Liver (tissue), 9 donors: ENCODE results near the gene MALRD1. TPM values are rescaled to one million over a fixed set of nuclear protein-coding genes. Genes with fewer than 3 reads are reported as not detected.

Source experiments
- DNase-seq: peaks from one replicate; pipeline ENCODE4 v3.0.0-alpha.2; 2017; ENCODE audit warnings: low spot score
- H3K27ac ChIP-seq, 2 donors: one replicate each; pipeline ENCODE4 v1.7.0; 2013; ENCODE audit warnings: inconsistent platforms in 2 of 2, low read length in 2 of 2, control low read depth in 1 of 2, low read depth in 1 of 2, mild to moderate bottlenecking in 1 of 2
- H3K27me3 ChIP-seq, 4 donors: one replicate each; pipeline versions ENCODE4 v1.6.1 to v1.7.0; 2013; ENCODE audit warnings: low read length in 3 of 4, inconsistent platforms in 1 of 4, mild to moderate bottlenecking in 1 of 4, moderate library complexity in 1 of 4; ENCODE audit not compliant: control insufficient read depth in 4 of 4, insufficient read depth in 4 of 4
- H3K36me3 ChIP-seq, 4 donors: one replicate each; pipeline versions ENCODE4 v1.6.1 to v1.7.0; 2013; ENCODE audit warnings: low read length in 3 of 4, mild to moderate bottlenecking in 3 of 4, low read depth in 1 of 4, moderate library complexity in 1 of 4; ENCODE audit not compliant: control insufficient read depth in 4 of 4, insufficient read depth in 3 of 4
- H3K4me1 ChIP-seq, 4 donors: one replicate each; pipeline versions ENCODE4 v1.6.1 to v1.7.0; 2013; ENCODE audit warnings: low read length in 3 of 4, mild to moderate bottlenecking in 3 of 4, moderate library complexity in 1 of 4; ENCODE audit not compliant: control insufficient read depth in 4 of 4, insufficient read depth in 4 of 4
- H3K4me3 ChIP-seq, 3 donors: one replicate each; pipeline versions ENCODE4 v1.6.1 to v1.7.0; 2013; ENCODE audit warnings: low read length in 3 of 3, control low read depth in 1 of 3, low read depth in 1 of 3, mild to moderate bottlenecking in 1 of 3
- H3K9ac ChIP-seq, 2 donors: one replicate each; pipeline ENCODE4 v1.7.0; 2013; ENCODE audit warnings: low read length in 2 of 2, mild to moderate bottlenecking in 2 of 2, moderate library complexity in 2 of 2, control low read depth in 1 of 2, low read depth in 1 of 2
- H3K9me3 ChIP-seq, 4 donors: one replicate each; pipeline versions ENCODE4 v1.6.1 to v1.7.0; 2013; ENCODE audit warnings: low read length in 3 of 4; ENCODE audit not compliant: control insufficient read depth in 4 of 4
- CTCF ChIP-seq: fragments of 150-350 bp; IDR thresholded peaks from 2 replicates; pipeline ENCODE4 v1.5.1; 2017; ENCODE audit warnings: improper control_type of control experiment, low read depth, low read length; ENCODE audit not compliant: missing input control
- EGR1 ChIP-seq, 2 donors: IDR thresholded peaks; 2 replicates each; pipeline ENCODE4 v1.6.1; 2016 to 2018; ENCODE audit warnings: antibody characterized with exemption in 2 of 2, low read depth in 2 of 2
- FOXA1 ChIP-seq: IDR thresholded peaks from 2 replicates; pipeline ENCODE4 v1.6.1; 2016; ENCODE audit warnings: antibody characterized with exemption
- FOXA2 ChIP-seq: IDR thresholded peaks from 2 replicates; pipeline ENCODE4 v1.6.1; 2016; ENCODE audit warnings: antibody characterized with exemption
- HNF4A ChIP-seq, 2 donors: conservative IDR thresholded peaks; 2 replicates each; pipeline ENCODE4 v1.6.1; 2016; ENCODE audit warnings: antibody characterized with exemption in 2 of 2, mild to moderate bottlenecking in 2 of 2
- HNF4G ChIP-seq: IDR thresholded peaks from 2 replicates; pipeline ENCODE4 v1.6.1; 2016; ENCODE audit warnings: antibody characterized with exemption
- MAX ChIP-seq: IDR thresholded peaks from 2 replicates; pipeline ENCODE4 v1.6.1; 2016; ENCODE audit warnings: antibody characterized with exemption
- RAD21 ChIP-seq, 2 donors: IDR thresholded peaks; 2 replicates each; pipeline ENCODE4 v1.6.1; 2016; ENCODE audit warnings: antibody characterized with exemption in 2 of 2, mild to moderate bottlenecking in 2 of 2
- REST ChIP-seq: IDR thresholded peaks from 2 replicates; pipeline ENCODE4 v1.6.1; 2016; ENCODE audit warnings: antibody characterized with exemption, mild to moderate bottlenecking
- RXRA ChIP-seq, 2 donors: IDR thresholded peaks; 2 replicates each; pipeline ENCODE4 v1.6.1; 2017 to 2018; ENCODE audit warnings: antibody characterized with exemption in 2 of 2, mild to moderate bottlenecking in 1 of 2
- SP1 ChIP-seq: IDR thresholded peaks from 2 replicates; pipeline ENCODE4 v1.6.1; 2018; ENCODE audit warnings: antibody characterized with exemption, mild to moderate bottlenecking
- TAF1 ChIP-seq: conservative IDR thresholded peaks from 2 replicates; pipeline ENCODE4 v1.6.1; 2016; ENCODE audit warnings: antibody characterized with exemption, mild to moderate bottlenecking
- YY1 ChIP-seq: IDR thresholded peaks from 2 replicates; pipeline ENCODE4 v1.6.1; 2016; ENCODE audit warnings: antibody characterized with exemption, mild to moderate bottlenecking
- WGBS: extraction: QIAGEN DNeasy Blood & Tissue Kit; methylation state at CpG from one replicate; pipeline ENCODE4 v1.1.7; 2013; 5-methylcytosine and 5-hydroxymethylcytosine counted together
- polyA plus RNA-seq, 2 donors: library from polyadenylated mRNA; stranded (reverse) in 1 of 2; unstranded in 1 of 2; fragments of 200-250 nt in 1 of 2; fragments of >200 nt in 1 of 2; fragmentation: Nextera tagmentation in 1 of 2; extraction: Ambion mirVana in 1 of 2; gene quantifications; one replicate each; pipeline versions ENCODE4 v1.2.1 to v1.2.3, GENCODE V29; 2013 to 2015
- total RNA-seq, 2 donors: library from RNA; depleted of rRNA; stranded (reverse); fragments of >200 nt; gene quantifications; one replicate each; pipeline ENCODE4 v1.2.3, GENCODE V29; 2014
- TF ChIP-seq, protein P1 (sequence below): IDR thresholded peaks from 2 replicates; pipeline ENCODE4 v1.6.1; 2016; ENCODE audit warnings: antibody characterized with exemption
- TF ChIP-seq, protein P2 (sequence below): IDR thresholded peaks from 2 replicates; pipeline ENCODE4 v1.6.1; 2016; ENCODE audit warnings: antibody characterized with exemption
- donor health status: healthy.
- donor health status: healthy.
- donor health status: healthy.
- donor health status: healthy.
- donor health status: healthy.

MALRD1 gene
- total and polyA plus RNA-seq, 4 donors: 0.37 to 0.59 TPM; not detected in 2

- TF ChIP-seq, protein P1, sequence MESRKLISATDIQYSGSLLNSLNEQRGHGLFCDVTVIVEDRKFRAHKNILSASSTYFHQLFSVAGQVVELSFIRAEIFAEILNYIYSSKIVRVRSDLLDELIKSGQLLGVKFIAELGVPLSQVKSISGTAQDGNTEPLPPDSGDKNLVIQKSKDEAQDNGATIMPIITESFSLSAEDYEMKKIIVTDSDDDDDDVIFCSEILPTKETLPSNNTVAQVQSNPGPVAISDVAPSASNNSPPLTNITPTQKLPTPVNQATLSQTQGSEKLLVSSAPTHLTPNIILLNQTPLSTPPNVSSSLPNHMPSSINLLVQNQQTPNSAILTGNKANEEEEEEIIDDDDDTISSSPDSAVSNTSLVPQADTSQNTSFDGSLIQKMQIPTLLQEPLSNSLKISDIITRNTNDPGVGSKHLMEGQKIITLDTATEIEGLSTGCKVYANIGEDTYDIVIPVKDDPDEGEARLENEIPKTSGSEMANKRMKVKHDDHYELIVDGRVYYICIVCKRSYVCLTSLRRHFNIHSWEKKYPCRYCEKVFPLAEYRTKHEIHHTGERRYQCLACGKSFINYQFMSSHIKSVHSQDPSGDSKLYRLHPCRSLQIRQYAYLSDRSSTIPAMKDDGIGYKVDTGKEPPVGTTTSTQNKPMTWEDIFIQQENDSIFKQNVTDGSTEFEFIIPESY: no peak
Measured at GRCh38 chr10:19749185-19749729, 700.7 kb downstream of the MALRD1 start (continued).

DNA sequence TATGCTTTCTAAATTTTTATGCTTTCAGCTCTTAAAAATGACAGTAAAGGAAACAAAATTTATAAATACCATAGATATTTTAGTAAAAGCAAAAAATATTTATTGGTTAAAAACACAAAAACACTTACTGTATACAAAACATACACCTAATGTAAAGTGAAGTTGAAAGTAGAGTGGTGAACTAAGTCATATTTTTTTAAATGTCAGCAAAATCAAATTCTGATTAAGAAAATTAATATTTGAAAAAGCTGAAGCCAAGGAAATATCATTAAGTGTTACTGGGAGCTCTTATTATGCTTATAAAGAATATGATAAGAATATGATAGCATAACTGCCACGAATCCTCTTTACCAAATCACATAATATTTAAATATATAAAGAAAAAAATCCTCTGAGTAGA is 702.4 kb downstream of the MALRD1 start:
- Histone ChIP-seq H3K4me3 (no peak overlapping the region), H3K36me3 (no peaks in the 10 kb centered on the region), H3K9ac (no peak overlapping the region), H3K9me3 (no peaks in the 10 kb centered on the region), H3K27me3 (no peaks in the 10 kb centered on the region), H3K4me1 (no peaks in the 10 kb centered on the region), H3K27ac (no peak overlapping the region)
- WGBS: 63% methylated on average over 1 of the region's 1 CpG
- no peak for TF ChIP-seq RXRA (IDR thresholded peaks at IDR 0.05)
- TF ChIP-seq HNF4A (conservative IDR thresholded peaks at IDR 0.05): no peak
- TF ChIP-seq MAX: no peak
- no peak for TF ChIP-seq CTCF
- no peak for TF ChIP-seq TAF1
- no peak for TF ChIP-seq HNF4G
- TF ChIP-seq FOXA2: no peak
- no peak for TF ChIP-seq REST
- TF ChIP-seq SP1: no peak
- TF ChIP-seq FOXA1: no peak
- no peak for TF ChIP-seq YY1
- no peak for TF ChIP-seq RAD21 (IDR thresholded peaks at IDR 0.05)
- TF ChIP-seq, protein P2, sequence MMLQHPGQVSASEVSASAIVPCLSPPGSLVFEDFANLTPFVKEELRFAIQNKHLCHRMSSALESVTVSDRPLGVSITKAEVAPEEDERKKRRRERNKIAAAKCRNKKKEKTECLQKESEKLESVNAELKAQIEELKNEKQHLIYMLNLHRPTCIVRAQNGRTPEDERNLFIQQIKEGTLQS: no peak
- TF ChIP-seq, protein P1: no peak
- no peak for TF ChIP-seq EGR1 (IDR thresholded peaks at IDR 0.05; ENCODE audit: low read depth in 2 of 2)
- no peak for DNase-seq
